ENCODE data around the gene ZKSCAN8. TPM values are rescaled to one million over a fixed set of nuclear protein-coding genes. Genes with fewer than 3 reads are reported as not detected.
"Not testable (repeated sequence)": the region's sequence is repeated elsewhere in the genome, so short reads cannot be mapped to it uniquely, and the experiment has no call there.

The ZKSCAN8 gene
- total RNA-seq: 15.9 TPM

DNA sequence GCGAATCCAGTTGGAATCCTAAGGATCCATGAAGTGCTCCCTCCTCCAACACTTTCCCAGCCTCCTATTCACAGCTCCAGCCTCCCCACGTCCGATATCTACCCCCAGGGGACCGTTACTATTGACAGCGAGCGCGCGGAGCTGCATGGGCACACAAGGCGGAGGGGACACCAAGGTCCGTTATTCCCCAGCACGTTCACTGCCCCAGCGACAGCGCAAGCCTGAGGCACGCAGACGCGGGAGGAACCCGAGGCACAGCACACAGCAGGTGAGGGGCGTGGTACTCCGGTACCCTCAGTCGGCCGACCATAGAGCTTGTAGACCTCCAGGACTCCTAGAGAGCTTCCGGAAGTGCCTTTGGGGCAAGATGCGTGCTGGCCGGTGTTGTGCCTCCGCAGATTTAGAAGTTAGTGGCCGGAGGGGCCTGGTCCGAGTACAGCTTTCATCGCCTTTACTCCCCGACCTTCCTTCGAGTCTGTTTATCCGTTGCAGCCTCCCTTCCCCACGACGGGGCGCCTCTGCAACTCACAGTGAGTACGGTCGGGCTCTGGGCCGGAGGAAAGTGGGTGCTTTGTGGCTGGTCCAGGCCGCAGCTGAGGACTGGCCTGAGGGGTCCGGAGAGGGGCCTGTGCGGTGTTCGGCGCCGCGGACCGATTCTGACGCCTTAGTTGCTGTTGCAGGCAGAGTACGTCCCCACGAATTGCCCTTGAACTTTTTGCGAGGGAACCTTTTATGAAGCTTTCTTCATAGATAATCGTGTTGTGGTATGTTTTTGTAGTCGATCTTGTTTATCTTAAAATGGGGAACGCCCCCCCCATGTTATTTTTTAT, at the start of gene ZKSCAN8:
Gene ZKSCAN8 (plus strand): TSS at position 384 of the 830 bp plus-strand sequence. CDS start 6,525 bp downstream, outside the sequence.
- FAIRE-seq (no peak), DNase-seq (ENCODE audit: low spot score in 2 of 2) (peak; percentile 52 to 80)

GRCh38 chr6:28102222-28102621, 39.5 kb upstream of the ZKSCAN8 start:
- not testable (repeated sequence) for DNase-seq (ENCODE audit: low spot score in 2 of 2); FAIRE-seq

DNA sequence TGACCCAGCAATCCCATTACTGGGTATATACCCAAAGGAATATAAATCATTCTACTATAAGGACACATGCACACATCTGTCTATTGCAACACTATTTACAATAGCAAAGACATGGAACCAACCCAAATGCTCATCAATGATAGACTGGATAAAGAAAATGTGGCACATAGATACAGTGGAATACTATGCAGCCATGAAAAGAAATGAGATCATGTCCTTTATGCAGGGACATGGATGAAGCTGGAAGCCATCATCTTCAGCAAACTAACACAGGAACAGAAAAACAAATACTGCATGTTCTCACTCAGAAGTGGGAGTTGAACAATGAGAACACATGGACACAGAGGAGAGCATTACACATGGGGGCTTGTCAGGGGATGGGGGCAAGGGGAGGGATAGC, 39.0 kb upstream of the ZKSCAN8 start:
- not testable (repeated sequence) for FAIRE-seq; DNase-seq (ENCODE audit: low spot score in 2 of 2)

- DNase-seq (ENCODE audit: low spot score in 2 of 2) (peak; percentile 77 to 86), FAIRE-seq (no peak)
Measured at GRCh38 chr6:28104392-28105244, 37.1 kb upstream of the ZKSCAN8 start.

GRCh38 chr6:28105245-28105639, 36.4 kb upstream of the ZKSCAN8 start:
- peak in 1 of 2 donors; percentile 14 for DNase-seq (ENCODE audit: low spot score in 2 of 2)
- FAIRE-seq: no peak

- DNase-seq (ENCODE audit: low spot score in 2 of 2) (peak in 1 of 2 donors; percentile 29), FAIRE-seq (no peak)
Measured at GRCh38 chr6:28107506-28107905, 34.2 kb upstream of the ZKSCAN8 start.

- FAIRE-seq: no peak
- no peak for DNase-seq (ENCODE audit: low spot score in 2 of 2)
Measured at GRCh38 chr6:28111964-28112363, 29.7 kb upstream of the ZKSCAN8 start.

- DNase-seq (ENCODE audit: low spot score in 2 of 2) (no peak), FAIRE-seq (no peak)
Measured at GRCh38 chr6:28115799-28116198, 25.9 kb upstream of the ZKSCAN8 start.

- DNase-seq (ENCODE audit: low spot score in 2 of 2) (no peak), FAIRE-seq (no peak)
Measured at GRCh38 chr6:28117386-28118050, 24.2 kb upstream of the ZKSCAN8 start.

GRCh38 chr6:28118217-28118616, 23.5 kb upstream of the ZKSCAN8 start:
- no peak for DNase-seq (ENCODE audit: low spot score in 2 of 2)
- no peak for FAIRE-seq

DNA sequence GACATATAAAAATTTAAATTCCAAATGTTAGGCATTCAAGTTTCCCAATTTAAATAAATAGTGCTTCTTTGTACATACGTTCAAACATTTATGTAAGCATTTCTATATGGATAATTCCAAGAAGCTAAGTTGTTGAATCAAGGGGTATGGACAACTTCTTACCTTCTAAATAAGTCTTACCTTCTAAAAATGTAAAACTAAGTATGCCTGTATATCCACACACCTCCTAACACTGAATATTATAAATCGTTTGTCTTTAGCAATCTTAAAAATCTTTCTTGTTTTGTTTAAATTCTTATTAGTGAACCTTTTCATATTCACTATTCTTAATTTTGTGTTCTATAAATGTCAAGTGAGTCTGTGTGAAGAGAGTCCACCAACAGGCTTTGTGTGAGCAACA, 19.8 kb upstream of the ZKSCAN8 start:
- DNase-seq (ENCODE audit: low spot score in 2 of 2): no peak
- no peak for FAIRE-seq

- DNase-seq (ENCODE audit: low spot score in 2 of 2); FAIRE-seq: not testable (repeated sequence)
Measured at GRCh38 chr6:28122283-28122682, 19.4 kb upstream of the ZKSCAN8 start.

- peak; percentile 33 to 60 for DNase-seq (ENCODE audit: low spot score in 2 of 2)
- FAIRE-seq: no peak
Measured at GRCh38 chr6:28124350-28124970, 17.2 kb upstream of the ZKSCAN8 start, which contains the start of gene ZSCAN16. Gene ZSCAN16 (plus strand): TSS chr6:28124609. CDS start chr6:28125444, 835 bp downstream.

GRCh38 chr6:28124971-28125353, 16.7 kb upstream of the ZKSCAN8 start:
- FAIRE-seq (no peak), DNase-seq (ENCODE audit: low spot score in 2 of 2) (no peak)

DNA sequence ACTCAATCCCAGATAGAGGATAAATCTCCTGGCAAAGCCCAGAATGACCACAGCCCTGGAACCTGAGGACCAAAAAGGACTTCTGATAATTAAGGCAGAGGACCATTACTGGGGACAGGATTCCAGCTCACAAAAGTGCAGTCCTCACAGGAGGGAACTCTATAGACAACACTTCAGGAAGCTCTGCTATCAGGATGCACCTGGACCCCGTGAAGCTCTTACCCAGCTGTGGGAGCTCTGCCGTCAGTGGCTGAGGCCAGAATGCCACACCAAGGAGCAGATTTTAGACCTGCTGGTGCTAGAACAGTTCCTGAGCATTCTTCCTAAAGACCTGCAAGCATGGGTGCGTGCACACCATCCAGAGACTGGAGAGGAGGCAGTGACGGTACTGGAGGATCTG, 16.3 kb upstream of the ZKSCAN8 start:
- DNase-seq (ENCODE audit: low spot score in 2 of 2) (no peak), FAIRE-seq (no peak)

DNA sequence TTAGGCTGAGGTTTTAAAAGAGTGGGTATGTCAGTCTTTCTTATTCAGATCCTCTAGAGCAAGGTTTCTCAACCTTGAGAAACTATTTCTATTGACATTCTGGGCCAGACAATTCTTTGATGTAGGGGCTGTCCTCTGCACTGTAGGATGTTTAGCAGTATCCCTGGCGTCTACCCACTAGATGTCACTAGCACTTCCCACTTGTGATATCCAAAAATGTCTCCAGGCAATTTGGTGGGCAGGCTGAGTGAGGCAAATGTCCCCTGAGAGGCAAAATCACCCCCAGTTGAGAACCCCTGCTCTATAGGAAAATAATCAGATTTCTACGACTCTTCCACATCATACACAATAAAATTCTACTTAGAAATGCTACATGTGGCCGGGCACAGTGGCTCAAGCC, 7.7 kb upstream of the ZKSCAN8 start:
- FAIRE-seq (no peak), DNase-seq (ENCODE audit: low spot score in 2 of 2) (no peak)

GRCh38 chr6:28134716-28135115, 7.0 kb upstream of the ZKSCAN8 start:
- FAIRE-seq (no peak), DNase-seq (ENCODE audit: low spot score in 2 of 2) (no peak)

DNA sequence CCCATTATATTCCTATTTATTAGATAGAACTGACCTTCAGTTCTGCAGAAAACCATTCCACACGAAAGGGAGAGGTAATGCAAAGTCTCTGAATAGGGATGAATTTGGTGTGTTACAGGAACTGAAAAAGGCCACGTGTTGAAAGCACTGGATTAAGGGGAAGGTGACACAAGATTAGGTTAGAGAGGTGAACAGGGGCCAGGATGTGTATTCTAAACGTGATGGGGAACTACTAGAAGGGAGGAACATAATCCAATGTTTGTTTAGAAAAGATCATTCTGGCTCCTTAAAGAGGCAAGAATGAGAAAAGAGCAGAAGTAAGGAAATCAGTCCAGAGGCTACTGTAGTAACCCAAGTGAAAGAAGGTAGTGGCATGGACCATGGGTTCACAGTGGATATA, 6.3 kb upstream of the ZKSCAN8 start:
- FAIRE-seq (no peak), DNase-seq (ENCODE audit: low spot score in 2 of 2) (no peak)

DNA sequence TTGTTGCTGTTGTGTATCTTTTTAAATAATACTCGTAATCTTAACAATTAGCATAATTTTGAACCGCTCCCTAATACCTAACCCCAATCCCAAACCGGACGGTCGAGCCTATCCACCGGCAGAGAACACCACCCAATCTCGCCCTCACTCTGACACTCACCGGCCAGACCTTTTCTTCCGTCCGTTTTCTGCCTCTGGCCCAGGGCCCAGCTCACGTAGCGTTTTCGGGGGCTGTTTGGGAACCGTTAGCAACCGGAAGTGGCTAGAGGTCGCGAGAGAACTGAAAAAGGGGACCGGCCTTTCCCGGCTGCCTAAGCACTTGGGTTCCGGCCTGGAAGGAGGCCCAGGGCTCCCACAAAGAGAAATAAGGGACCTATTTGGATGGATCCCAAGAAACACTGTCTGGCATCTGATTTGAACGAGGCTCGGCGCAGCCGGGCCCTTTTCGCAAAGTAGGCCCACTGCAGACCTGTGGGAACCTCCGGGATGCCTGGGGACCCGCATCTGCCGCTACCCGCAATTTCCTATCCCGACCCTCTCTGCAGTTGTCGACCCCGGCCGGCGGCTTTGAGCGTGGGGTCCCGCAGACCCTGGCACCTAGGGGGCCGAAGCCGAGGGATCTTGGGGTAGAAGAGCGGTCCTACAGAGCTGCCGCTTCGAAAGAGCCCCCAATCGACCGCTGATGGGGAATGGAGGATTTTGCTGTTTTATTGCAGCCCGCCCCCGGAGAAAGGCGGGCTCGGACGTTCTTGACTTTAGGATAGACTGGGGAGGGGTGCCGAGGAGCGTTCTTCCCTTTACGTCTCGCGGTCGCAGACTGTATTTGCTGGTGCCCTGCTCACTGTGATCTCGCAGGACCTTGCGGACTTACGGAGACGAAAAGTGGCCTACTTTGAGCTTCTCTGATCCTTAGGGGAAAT, 4.8 kb upstream of the ZKSCAN8 start:
- FAIRE-seq: no peak
- DNase-seq (ENCODE audit: low spot score in 2 of 2): peak; percentile 51 to 69

Measured in frontal cortex (tissue), 4 donors.